Peyer's patch (tissue), 4 donors: ENCODE measurements around the gene SPSB4. TPM values are rescaled to one million over a fixed set of nuclear protein-coding genes. Genes with fewer than 3 reads are reported as not detected.

Source experiments
- DNase-seq, 3 donors: peaks; one replicate each; pipeline ENCODE4 v3.0.0-alpha.2; 2017 to 2019
- H3K27ac ChIP-seq, 4 donors: fragments of 200-600 bp; sonication (generic); one replicate each; pipeline ENCODE4 v1.5.1; 2016 to 2019
- H3K27me3 ChIP-seq, 2 donors: fragments of 200-600 bp; sonication (generic); one replicate each; pipeline ENCODE4 v1.5.1; 2019
- H3K36me3 ChIP-seq, 3 donors: fragments of 200-600 bp; sonication (generic); one replicate each; pipeline ENCODE4 v1.5.1; 2016 to 2019
- H3K4me1 ChIP-seq, 4 donors: fragments of 200-600 bp; sonication (generic); one replicate each; pipeline ENCODE4 v1.5.1; 2016 to 2019
- H3K4me3 ChIP-seq, 4 donors: fragments of 200-600 bp; sonication (generic); 1 replicate in 3 of 4; 2 replicates in 1 of 4; pipeline ENCODE4 v1.5.1; 2016 to 2019; ENCODE audit warnings: mild to moderate bottlenecking in 1 of 4
- H3K9me3 ChIP-seq, 4 donors: fragments of 200-600 bp; sonication (generic); one replicate each; pipeline ENCODE4 v1.5.1; 2016 to 2019; ENCODE audit warnings: mild to moderate bottlenecking in 1 of 4
- CTCF ChIP-seq, 6 experiments: fragments of 450-650 bp in 4 of 6; fragments of 200-600 bp in 2 of 6; sonication (generic) in 1 of 6; IDR thresholded peaks; one replicate each; pipeline ENCODE4 v1.5.1; 2017 to 2019; ENCODE audit warnings: antibody characterized with exemption in 6 of 6, mild to moderate bottlenecking in 3 of 6, moderate library complexity in 1 of 6
- POLR2A ChIP-seq, 2 donors: fragments of 450-650 bp; IDR thresholded peaks; one replicate each; pipeline ENCODE4 v1.5.1; 2017; ENCODE audit warnings: antibody characterized with exemption in 2 of 2, mild to moderate bottlenecking in 2 of 2, moderate library complexity in 2 of 2
- total RNA-seq, 4 donors: library from RNA; depleted of rRNA; stranded (reverse); fragments of >200 nt; gene quantifications; one replicate each; pipeline ENCODE4 v1.1.0, GENCODE V29; 2016

The SPSB4 gene
- total RNA-seq, 4 donors from 2014 or later, result 0.35 TPM; not detected in 3

- no peak overlapping the region for H3K4me3 ChIP-seq
- TF ChIP-seq CTCF (IDR thresholded peaks at IDR 0.05), result no peak
- no peak for TF ChIP-seq POLR2A (IDR thresholded peaks at IDR 0.05)
- no peaks in the 10 kb centered on the region for H3K9me3 ChIP-seq
- H3K36me3 ChIP-seq, result no peaks in the 10 kb centered on the region
- no peaks in the 10 kb centered on the region for H3K4me1 ChIP-seq
- no peaks in the 10 kb centered on the region for H3K27me3 ChIP-seq
- DNase-seq, result no peak
- no peak overlapping the region for H3K27ac ChIP-seq
Observed at GRCh38 chr3:141070229-141070628, 19.1 kb downstream of the SPSB4 start.

- H3K9me3 ChIP-seq, result no peaks in the 10 kb centered on the region
- no peaks in the 10 kb centered on the region for H3K36me3 ChIP-seq
- DNase-seq, result no peak
- H3K27me3 ChIP-seq, result no peaks in the 10 kb centered on the region
- H3K4me3 ChIP-seq, result no peak overlapping the region
- H3K4me1 ChIP-seq, result no peaks in the 10 kb centered on the region
- TF ChIP-seq POLR2A (IDR thresholded peaks at IDR 0.05) (no peak), CTCF (IDR thresholded peaks at IDR 0.05) (no peak)
- no peak overlapping the region for H3K27ac ChIP-seq
Observed at GRCh38 chr3:141070727-141071357, 19.7 kb downstream of the SPSB4 start.

- no peak for DNase-seq
- H3K9me3 ChIP-seq, result no peaks in the 10 kb centered on the region
- no peaks in the 10 kb centered on the region for H3K4me1 ChIP-seq
- TF ChIP-seq POLR2A (IDR thresholded peaks at IDR 0.05) (no peak), CTCF (IDR thresholded peaks at IDR 0.05) (no peak)
- no peaks in the 10 kb centered on the region for H3K27me3 ChIP-seq
- H3K36me3 ChIP-seq, result no peaks in the 10 kb centered on the region
- no peak overlapping the region for H3K4me3 ChIP-seq
- H3K27ac ChIP-seq, result no peak overlapping the region
Observed at GRCh38 chr3:141071681-141072260, 20.6 kb downstream of the SPSB4 start.

- H3K9me3 ChIP-seq, result no peaks in the 10 kb centered on the region
- TF ChIP-seq POLR2A (IDR thresholded peaks at IDR 0.05) (no peak), CTCF (IDR thresholded peaks at IDR 0.05) (no peak)
- H3K4me1 ChIP-seq, result peaks cover 0 to 6% (median 0%) of the 10 kb centered on the region in 4 donors
- H3K27ac ChIP-seq, result no peak overlapping the region
- H3K27me3 ChIP-seq, result no peaks in the 10 kb centered on the region
- DNase-seq, result no peak
- H3K4me3 ChIP-seq, result no peak overlapping the region
- H3K36me3 ChIP-seq, result no peaks in the 10 kb centered on the region
Observed at GRCh38 chr3:141072950-141073349, 21.8 kb downstream of the SPSB4 start.

- no peak overlapping the region for H3K4me3 ChIP-seq
- no peak for DNase-seq
- peaks cover 0 to 6% (median 0%) of the 10 kb centered on the region in 4 donors for H3K4me1 ChIP-seq
- no peaks in the 10 kb centered on the region for H3K36me3 ChIP-seq
- no peak for TF ChIP-seq CTCF (IDR thresholded peaks at IDR 0.05)
- no peak for TF ChIP-seq POLR2A (IDR thresholded peaks at IDR 0.05)
- no peaks in the 10 kb centered on the region for H3K27me3 ChIP-seq
- H3K27ac ChIP-seq, result no peak overlapping the region
- no peaks in the 10 kb centered on the region for H3K9me3 ChIP-seq
Observed at GRCh38 chr3:141073580-141073979, 22.4 kb downstream of the SPSB4 start.
